ENCODE measurements around the gene SLC45A2. TPM values are rescaled to one million over a fixed set of nuclear protein-coding genes. Genes with fewer than 3 reads are reported as not detected.

Gene SLC45A2
- total RNA-seq, 4 donors from 2014 or later, result 1.2 to 7.6 (median 1.9) TPM

- TF ChIP-seq EP300 (IDR thresholded peaks at IDR 0.05) (no peak), CTCF (IDR thresholded peaks at IDR 0.05) (peak in 1 of 2 donors; percentile 24)
- no peaks in the 10 kb centered on the region for H3K36me3 ChIP-seq
- H3K4me3 ChIP-seq, result peak overlapping the region; percentile 31
- 5% methylated on average over 24 of the region's 30 CpGs for WGBS
- H3K27ac ChIP-seq, result no peak overlapping the region
- DNase-seq (ENCODE audit: low spot score in 2 of 2), result no peak
- H3K9me3 ChIP-seq, result no peaks in the 10 kb centered on the region
- peaks cover 45% of the 10 kb centered on the region for H3K27me3 ChIP-seq
- H3K4me1 ChIP-seq, result peaks cover 16% of the 10 kb centered on the region
Measured at GRCh38 chr5:33936004-33936380, 48.5 kb downstream of the SLC45A2 start.

GRCh38 chr5:33934176-33934575 lies 50.3 kb downstream of the SLC45A2 start:
- TF ChIP-seq EP300 (IDR thresholded peaks at IDR 0.05), result no peak
- TF ChIP-seq CTCF (IDR thresholded peaks at IDR 0.05), result no peak
- no peak for TF ChIP-seq POLR2AphosphoS5 (IDR thresholded peaks at IDR 0.05)
- no peak for TF ChIP-seq POLR2A (IDR thresholded peaks at IDR 0.05)
- Histone ChIP-seq H3K27ac (no peak overlapping the region), H3K9me3 (no peaks in the 10 kb centered on the region), H3K36me3 (no peaks in the 10 kb centered on the region), H3K27me3 (peaks cover 36% of the 10 kb centered on the region), H3K4me1 (peaks cover 16% of the 10 kb centered on the region), H3K4me3 (no peak overlapping the region)
- WGBS, result 87% methylated on average over 1 of the region's 1 CpG
- no peak for DNase-seq (ENCODE audit: low spot score in 2 of 2)

GRCh38 chr5:33933723-33934169 lies 50.7 kb downstream of the SLC45A2 start:
- Histone ChIP-seq H3K36me3 (no peaks in the 10 kb centered on the region), H3K9me3 (no peaks in the 10 kb centered on the region), H3K27me3 (peaks cover 32% of the 10 kb centered on the region), H3K27ac (no peak overlapping the region), H3K4me3 (no peak overlapping the region), H3K4me1 (peaks cover 16% of the 10 kb centered on the region)
- TF ChIP-seq EP300 (IDR thresholded peaks at IDR 0.05), result no peak
- TF ChIP-seq POLR2A (IDR thresholded peaks at IDR 0.05), result no peak
- TF ChIP-seq CTCF (IDR thresholded peaks at IDR 0.05), result no peak
- TF ChIP-seq POLR2AphosphoS5 (IDR thresholded peaks at IDR 0.05), result no peak
- WGBS, result 92% methylated on average over 3 of the region's 3 CpGs
- no peak for DNase-seq (ENCODE audit: low spot score in 2 of 2)

- 81% methylated on average over 5 of the region's 5 CpGs for WGBS
- H3K4me1 ChIP-seq, result peaks cover 5% of the 10 kb centered on the region
- no peaks in the 10 kb centered on the region for H3K36me3 ChIP-seq
- H3K27me3 ChIP-seq, result peaks cover 6% of the 10 kb centered on the region
- TF ChIP-seq POLR2A (IDR thresholded peaks at IDR 0.05) (no peak), POLR2AphosphoS5 (IDR thresholded peaks at IDR 0.05) (no peak), EP300 (IDR thresholded peaks at IDR 0.05) (no peak), CTCF (IDR thresholded peaks at IDR 0.05) (no peak)
- H3K9me3 ChIP-seq, result no peaks in the 10 kb centered on the region
- no peak overlapping the region for H3K27ac ChIP-seq
- no peak overlapping the region for H3K4me3 ChIP-seq
- DNase-seq (ENCODE audit: low spot score in 2 of 2), result no peak
Measured at GRCh38 chr5:33931136-33931535, 53.4 kb downstream of the SLC45A2 start.

GRCh38 chr5:33929925-33930690 lies 54.4 kb downstream of the SLC45A2 start:
- no peak for DNase-seq (ENCODE audit: low spot score in 2 of 2)
- 91% methylated on average over 6 of the region's 6 CpGs for WGBS
- no peak overlapping the region for H3K27ac ChIP-seq
- TF ChIP-seq EP300 (IDR thresholded peaks at IDR 0.05) (no peak), POLR2A (IDR thresholded peaks at IDR 0.05) (no peak), CTCF (IDR thresholded peaks at IDR 0.05) (no peak), POLR2AphosphoS5 (IDR thresholded peaks at IDR 0.05) (no peak)
- H3K27me3 ChIP-seq, result no peaks in the 10 kb centered on the region
- H3K36me3 ChIP-seq, result no peaks in the 10 kb centered on the region
- no peaks in the 10 kb centered on the region for H3K4me1 ChIP-seq
- H3K4me3 ChIP-seq, result no peak overlapping the region
- H3K9me3 ChIP-seq, result no peaks in the 10 kb centered on the region
